Adipocyte (in vitro differentiated cells): ENCODE results near the gene SAP25.
"Not testable (repeated sequence)": the region's sequence is repeated elsewhere in the genome, so short reads cannot be mapped to it uniquely, and the experiment has no call there.

Source experiments
- DNase-seq: peaks from one replicate; pipeline ENCODE4 v3.0.0-alpha.2; 2015; ENCODE audit warnings: low read depth
- H3K27me3 ChIP-seq: replicated peaks from 2 replicates; pipeline ENCODE4 v1.7.0; 2013; ENCODE audit warnings: mild to moderate bottlenecking, low read length, moderate library complexity; ENCODE audit not compliant: control insufficient read depth, insufficient read depth
- H3K36me3 ChIP-seq: 2 replicates; pipeline ENCODE4 v1.7.0; 2013; ENCODE audit warnings: low read length, mild to moderate bottlenecking, moderate library complexity; ENCODE audit not compliant: control insufficient read depth, insufficient read depth, severe bottlenecking
- H3K4me1 ChIP-seq: 2 replicates; pipeline ENCODE4 v1.7.0; 2013; ENCODE audit warnings: mild to moderate bottlenecking, low read length, moderate library complexity; ENCODE audit not compliant: control insufficient read depth, insufficient read depth
- H3K4me3 ChIP-seq: 2 replicates; pipeline ENCODE4 v1.7.0; 2013; ENCODE audit warnings: mild to moderate bottlenecking, low read length, moderate library complexity
- H3K9ac ChIP-seq: 2 replicates; pipeline ENCODE4 v1.7.0; 2013; ENCODE audit warnings: mild to moderate bottlenecking, low read length, moderate library complexity
- H3K9me3 ChIP-seq: 2 replicates; pipeline ENCODE4 v1.7.0; 2013; ENCODE audit warnings: mild to moderate bottlenecking, low read length, moderate library complexity; ENCODE audit not compliant: control insufficient read depth

SAP25 gene

GRCh38 chr7:100539436-100540006, 34.2 kb downstream of the SAP25 start:
- H3K36me3 ChIP-seq, result no peaks in the 10 kb centered on the region
- H3K4me1 ChIP-seq, result peaks cover 16% of the 10 kb centered on the region
- peak overlapping the region; percentile 88 for H3K4me3 ChIP-seq
- peak overlapping the region; percentile 79 for H3K9ac ChIP-seq
- no peaks in the 10 kb centered on the region for H3K27me3 ChIP-seq
- DNase-seq, result no peak
- H3K9me3 ChIP-seq, result no peaks in the 10 kb centered on the region

GRCh38 chr7:100538654-100539435, 34.9 kb downstream of the SAP25 start, which contains the start of gene AGFG2:
Gene AGFG2 (plus strand): TSS chr7:100539203. CDS start chr7:100539347, 144 bp downstream.
- Histone ChIP-seq H3K9ac (peak within 1 kb of the TSS; percentile 79), H3K36me3 (no peaks in the 10 kb centered on the region), H3K4me3 (peak within 1 kb of the TSS; percentile 88), H3K27me3 (no peaks in the 10 kb centered on the region), H3K9me3 (no peaks in the 10 kb centered on the region), H3K4me1 (peaks cover 16% of the 10 kb centered on the region)
- DNase-seq, result peak; percentile 100

DNA sequence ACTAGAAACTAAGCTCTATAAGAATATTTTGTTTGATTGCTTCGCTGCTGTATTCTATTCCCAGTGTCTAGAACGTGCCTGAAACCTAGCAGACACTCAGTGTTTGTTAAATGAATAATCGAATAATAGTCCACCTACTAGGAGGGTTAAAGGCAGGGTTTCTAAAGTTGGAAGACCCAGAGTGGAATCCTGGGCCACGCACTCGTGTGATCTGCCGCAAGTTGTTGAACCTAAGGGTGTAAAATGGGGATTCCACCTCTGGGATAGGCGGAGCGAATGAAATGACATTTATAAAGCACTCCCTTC, 35.4 kb downstream of the SAP25 start:
- peaks cover 13% of the 10 kb centered on the region for H3K4me1 ChIP-seq
- peak overlapping the region; percentile 77 for H3K4me3 ChIP-seq

DNA sequence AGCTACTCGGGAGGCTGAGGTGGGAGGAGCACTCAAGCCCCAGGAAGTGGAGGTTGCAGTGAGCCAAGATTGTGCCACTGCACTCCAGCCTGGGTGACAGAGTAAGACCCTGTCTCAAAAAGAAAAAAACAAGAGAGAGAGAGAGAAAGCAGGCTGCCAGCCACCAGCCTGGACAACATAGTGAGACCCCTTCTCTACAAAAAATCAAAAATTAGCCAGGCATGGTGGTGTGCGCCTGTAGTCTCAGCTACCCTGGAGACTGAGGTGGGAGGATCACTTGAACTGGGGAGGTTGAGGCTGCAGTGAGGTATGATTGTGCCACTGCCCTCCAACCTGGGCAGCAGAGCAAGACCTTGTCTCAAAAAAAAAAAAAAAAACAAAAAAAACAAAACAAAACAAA, 37.0 kb downstream of the SAP25 start:
- not testable (repeated sequence) for H3K27me3 ChIP-seq, H3K9ac ChIP-seq, DNase-seq, H3K9me3 ChIP-seq, H3K4me3 ChIP-seq, H3K36me3 ChIP-seq
- H3K4me1 ChIP-seq, result peaks cover 13% of the 10 kb centered on the region

More for the DNA sequence above, 35.4 kb downstream of the SAP25 start:
- H3K9ac ChIP-seq, result no peak overlapping the region
- no peaks in the 10 kb centered on the region for H3K27me3 ChIP-seq
- no peak for DNase-seq
- H3K36me3 ChIP-seq, result no peaks in the 10 kb centered on the region
- H3K9me3 ChIP-seq, result no peaks in the 10 kb centered on the region

- not testable (repeated sequence) for H3K9ac ChIP-seq, DNase-seq, H3K27me3 ChIP-seq, H3K36me3 ChIP-seq, H3K4me3 ChIP-seq, H3K9me3 ChIP-seq
- H3K4me1 ChIP-seq, result peaks cover 13% of the 10 kb centered on the region
Measured at GRCh38 chr7:100535982-100536381, 37.7 kb downstream of the SAP25 start.

- Histone ChIP-seq H3K4me3 (no peak overlapping the region), H3K27me3 (no peaks in the 10 kb centered on the region), H3K9ac (no peak overlapping the region), H3K4me1 (no peaks in the 10 kb centered on the region), H3K9me3 (no peaks in the 10 kb centered on the region), H3K36me3 (no peaks in the 10 kb centered on the region)
- no peak for DNase-seq
Measured at GRCh38 chr7:100532165-100533022, 41.3 kb downstream of the SAP25 start.

DNA sequence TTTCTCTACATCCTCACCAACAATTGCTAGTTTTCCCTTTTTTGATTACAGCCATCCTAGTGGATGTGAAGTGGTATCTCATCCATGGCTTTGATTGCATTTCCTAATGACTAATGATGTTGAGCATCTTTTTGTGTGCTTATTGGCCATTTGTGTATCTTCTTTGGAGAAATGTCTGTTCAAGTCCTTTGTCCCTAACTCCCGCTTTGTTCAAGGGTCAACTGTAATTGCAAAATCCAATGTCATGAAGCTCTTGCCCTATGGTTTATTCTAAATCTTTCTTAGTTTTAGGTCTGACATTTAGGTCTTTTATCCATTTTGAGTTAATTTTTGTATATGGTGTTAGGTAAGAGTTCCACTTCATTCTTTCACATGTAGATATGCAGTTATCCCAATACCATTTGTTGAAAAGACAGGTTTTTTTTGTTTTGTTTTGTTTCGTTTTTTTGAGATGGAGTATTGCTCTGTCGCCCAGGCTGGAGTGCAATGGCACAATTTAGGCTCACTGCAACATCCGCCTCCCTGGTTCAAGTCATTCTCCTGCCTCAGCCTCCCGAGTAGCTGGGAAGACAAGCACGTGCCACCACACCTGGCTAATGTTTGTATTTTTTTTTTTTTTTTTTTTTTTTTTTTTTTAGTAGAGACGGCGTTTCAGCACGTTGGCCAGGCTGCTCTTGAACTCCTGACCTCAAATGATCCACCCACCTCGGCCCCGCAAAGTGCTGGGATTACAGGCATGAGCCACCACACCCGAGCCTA, 45.4 kb downstream of the SAP25 start:
- not testable (repeated sequence) for H3K4me3 ChIP-seq, H3K9me3 ChIP-seq, H3K9ac ChIP-seq, DNase-seq, H3K27me3 ChIP-seq, H3K4me1 ChIP-seq, H3K36me3 ChIP-seq

DNA sequence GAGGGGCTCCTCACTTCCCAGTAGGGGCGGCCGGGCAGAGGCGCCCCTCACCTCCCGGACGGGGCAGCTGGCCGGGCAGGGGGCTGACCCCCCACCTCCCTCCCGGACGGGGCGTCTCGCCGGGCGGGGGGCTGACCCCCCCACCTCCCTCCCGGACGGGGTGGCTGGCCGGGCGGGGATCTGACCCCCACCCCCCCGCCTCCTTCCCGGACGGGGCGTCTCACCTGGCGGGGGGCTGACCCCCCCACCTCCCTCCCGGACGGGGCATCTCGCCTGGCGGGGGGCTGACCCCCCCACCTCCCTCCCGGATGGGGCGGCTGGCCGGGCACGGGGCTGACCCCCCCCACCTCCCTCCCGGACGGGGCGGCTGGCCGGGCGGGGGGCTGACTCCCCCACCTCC, 50.5 kb downstream of the SAP25 start:
- not testable (repeated sequence) for H3K4me1 ChIP-seq, H3K27me3 ChIP-seq, H3K9me3 ChIP-seq, DNase-seq, H3K36me3 ChIP-seq, H3K4me3 ChIP-seq, H3K9ac ChIP-seq
